CD4-positive, alpha-beta T cell (primary cell): ENCODE results near the gene OPA3. TPM values are rescaled to one million over a fixed set of nuclear protein-coding genes. Genes with fewer than 3 reads are reported as not detected.

ENCODE experiments used
- ATAC-seq: fragments of 200-7000 bp; cut with Tn5 transposase; one replicate; pipeline ENCODE4 v1.10.0; 2022; ENCODE audit warnings: mild to moderate bottlenecking; ENCODE audit not compliant: poor library complexity
- CTCF ChIA-PET: fragments of 350-600 bp; sonication (Branson Sonifier 250); formaldehyde crosslinking; loops from one replicate; lab custom pipeline; 2021; ENCODE audit warnings: antibody characterized with exemption, inconsistent platforms; lab: Charles Lee
- POLR2A ChIA-PET: fragments of 350-600 bp; sonication (Branson Sonifier 250); formaldehyde crosslinking; loops from one replicate; lab custom pipeline; 2021; ENCODE audit warnings: antibody characterized with exemption, inconsistent platforms; lab: Charles Lee
- DNase-seq, 14 experiments: peaks; one replicate each; pipeline ENCODE4 v3.0.0-alpha.2; 2013 to 2020; ENCODE audit warnings: mixed read lengths in 2 of 14
- H3K27ac ChIP-seq, 2 donors: one replicate each; pipeline versions ENCODE4 v1.5.1 to v1.7.0; 2013; ENCODE audit warnings: low read length in 2 of 2, low read depth in 1 of 2, mild to moderate bottlenecking in 1 of 2
- H3K27me3 ChIP-seq, 2 experiments: 1 replicate in 1 of 2; 2 replicates in 1 of 2; pipeline versions ENCODE4 v1.6.1 to v1.7.0; 2013; ENCODE audit warnings: low read length in 2 of 2, control low read depth in 1 of 2, mild to moderate bottlenecking in 1 of 2, moderate library complexity in 1 of 2; ENCODE audit not compliant: insufficient read depth in 2 of 2, control insufficient read depth in 1 of 2
- H3K36me3 ChIP-seq: one replicate; pipeline ENCODE4 v1.6.1; 2013; ENCODE audit warnings: low read length, control low read depth; ENCODE audit not compliant: insufficient read depth
- H3K4me1 ChIP-seq: one replicate; pipeline ENCODE4 v1.6.1; 2013; ENCODE audit warnings: low read length, control low read depth; ENCODE audit not compliant: insufficient read depth
- H3K4me3 ChIP-seq: one replicate; pipeline ENCODE4 v1.5.1; 2013; ENCODE audit warnings: mild to moderate bottlenecking, low read length, moderate library complexity
- H3K9me3 ChIP-seq, 2 experiments: 1 replicate in 1 of 2; 2 replicates in 1 of 2; pipeline versions ENCODE4 v1.6.1 to v1.7.0; 2013; ENCODE audit warnings: low read length in 2 of 2, mild to moderate bottlenecking in 2 of 2, control low read depth in 1 of 2, moderate library complexity in 1 of 2; ENCODE audit not compliant: control insufficient read depth in 1 of 2, insufficient read depth in 1 of 2
- H3K27ac Mint-ChIP-seq: one replicate; pipeline ENCODE4 v1.8.0; 2020; ENCODE audit warnings: mixed read lengths
- H3K27me3 Mint-ChIP-seq: one replicate; pipeline ENCODE4 v1.8.0; 2021; ENCODE audit warnings: mixed read lengths
- H3K36me3 Mint-ChIP-seq: one replicate; pipeline ENCODE4 v1.8.0; 2021; ENCODE audit warnings: low read depth, mixed read lengths
- H3K4me1 Mint-ChIP-seq: one replicate; pipeline ENCODE4 v1.8.0; 2021; ENCODE audit warnings: low read depth, mixed read lengths
- H3K4me3 Mint-ChIP-seq: one replicate; pipeline ENCODE4 v1.8.0; 2020; ENCODE audit warnings: mild to moderate bottlenecking, mixed read lengths
- H3K9me3 Mint-ChIP-seq: one replicate; pipeline ENCODE4 v1.8.0; 2020; ENCODE audit warnings: mixed read lengths
- intact Hi-C, 2 experiments: fragments of 100-400 bp; cut with DNase I in 1 of 2; cut with micrococcal nuclease in 1 of 2; formaldehyde crosslinking; loops; one replicate each; pipeline versions ENCODE4 v1.15.1 to v1.9.0; 2023 to 2025; cut with DNase I, micrococcal nuclease
- total RNA-seq, 174 experiments: library from RNA in 2 of 174; stranded (reverse) in 2 of 174; gene quantifications; one replicate each; pipeline ENCODE4 v1.2.3 and lab custom pipeline; 2021 to 2026
- TF ChIP-seq, protein P1 (sequence below): fragments of 200-600 bp; IDR thresholded peaks from one replicate; pipeline ENCODE4 v1.8.0; 2022; ENCODE audit warnings: antibody characterized with exemption, mild to moderate bottlenecking

OPA3 gene
- total RNA-seq, 2 experiments from 2014 or later, result 3.1 to 3.2 TPM

GRCh38 chr19:45517641-45518468 is 66.7 kb downstream of the OPA3 start:
- ATAC-seq (no peak), DNase-seq (peak in 1 of 14 experiments; percentile 26)
- Histone ChIP-seq H3K4me1 (peaks cover 36% of the 10 kb centered on the region), H3K9me3 (no peaks in the 10 kb centered on the region), H3K4me3 (no peak overlapping the region), H3K27me3 (no peaks in the 10 kb centered on the region), H3K36me3 (peaks cover 65% of the 10 kb centered on the region), H3K27ac (no peak overlapping the region)
- intact Hi-C loops, result no loop called here
- H3K36me3 Mint-ChIP-seq, result peaks cover 57% of the 10 kb centered on the region
- H3K27ac Mint-ChIP-seq, result peak overlapping the region; percentile 75
- no peaks in the 10 kb centered on the region for H3K27me3 Mint-ChIP-seq
- ChIA-PET POLR2A (no interaction called here), CTCF (no interaction called here)
- no peaks in the 10 kb centered on the region for H3K9me3 Mint-ChIP-seq
- no peak overlapping the region for H3K4me3 Mint-ChIP-seq
- peaks cover 26% of the 10 kb centered on the region for H3K4me1 Mint-ChIP-seq
- TF ChIP-seq, protein P1, sequence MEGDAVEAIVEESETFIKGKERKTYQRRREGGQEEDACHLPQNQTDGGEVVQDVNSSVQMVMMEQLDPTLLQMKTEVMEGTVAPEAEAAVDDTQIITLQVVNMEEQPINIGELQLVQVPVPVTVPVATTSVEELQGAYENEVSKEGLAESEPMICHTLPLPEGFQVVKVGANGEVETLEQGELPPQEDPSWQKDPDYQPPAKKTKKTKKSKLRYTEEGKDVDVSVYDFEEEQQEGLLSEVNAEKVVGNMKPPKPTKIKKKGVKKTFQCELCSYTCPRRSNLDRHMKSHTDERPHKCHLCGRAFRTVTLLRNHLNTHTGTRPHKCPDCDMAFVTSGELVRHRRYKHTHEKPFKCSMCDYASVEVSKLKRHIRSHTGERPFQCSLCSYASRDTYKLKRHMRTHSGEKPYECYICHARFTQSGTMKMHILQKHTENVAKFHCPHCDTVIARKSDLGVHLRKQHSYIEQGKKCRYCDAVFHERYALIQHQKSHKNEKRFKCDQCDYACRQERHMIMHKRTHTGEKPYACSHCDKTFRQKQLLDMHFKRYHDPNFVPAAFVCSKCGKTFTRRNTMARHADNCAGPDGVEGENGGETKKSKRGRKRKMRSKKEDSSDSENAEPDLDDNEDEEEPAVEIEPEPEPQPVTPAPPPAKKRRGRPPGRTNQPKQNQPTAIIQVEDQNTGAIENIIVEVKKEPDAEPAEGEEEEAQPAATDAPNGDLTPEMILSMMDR, result no peak

- ChIA-PET CTCF (no interaction called here), POLR2A (interaction anchor here (1.0 kb wide), 1 partner anchor 125 kb away, joined by 4 read pairs; no protein-coding TSS in a partner anchor)
- intact Hi-C loops, result no loop called here
- DNase-seq, result peak in 1 of 14 experiments; percentile 19
- Histone ChIP-seq H3K36me3 (peaks cover 60% of the 10 kb centered on the region), H3K27ac (no peak overlapping the region), H3K27me3 (no peaks in the 10 kb centered on the region), H3K4me1 (peaks cover 38% of the 10 kb centered on the region), H3K9me3 (no peaks in the 10 kb centered on the region), H3K4me3 (no peak overlapping the region)
- Mint-ChIP-seq H3K4me1 (peaks cover 29% of the 10 kb centered on the region), H3K36me3 (peaks cover 53% of the 10 kb centered on the region), H3K27ac (peak overlapping the region; percentile 75), H3K27me3 (no peaks in the 10 kb centered on the region), H3K4me3 (no peak overlapping the region), H3K9me3 (no peaks in the 10 kb centered on the region)
- TF ChIP-seq, protein P1, result no peak
- ATAC-seq, result no peak
These were observed 67.4 kb downstream of the OPA3 start for GRCh38 chr19:45517238-45517637.

DNA sequence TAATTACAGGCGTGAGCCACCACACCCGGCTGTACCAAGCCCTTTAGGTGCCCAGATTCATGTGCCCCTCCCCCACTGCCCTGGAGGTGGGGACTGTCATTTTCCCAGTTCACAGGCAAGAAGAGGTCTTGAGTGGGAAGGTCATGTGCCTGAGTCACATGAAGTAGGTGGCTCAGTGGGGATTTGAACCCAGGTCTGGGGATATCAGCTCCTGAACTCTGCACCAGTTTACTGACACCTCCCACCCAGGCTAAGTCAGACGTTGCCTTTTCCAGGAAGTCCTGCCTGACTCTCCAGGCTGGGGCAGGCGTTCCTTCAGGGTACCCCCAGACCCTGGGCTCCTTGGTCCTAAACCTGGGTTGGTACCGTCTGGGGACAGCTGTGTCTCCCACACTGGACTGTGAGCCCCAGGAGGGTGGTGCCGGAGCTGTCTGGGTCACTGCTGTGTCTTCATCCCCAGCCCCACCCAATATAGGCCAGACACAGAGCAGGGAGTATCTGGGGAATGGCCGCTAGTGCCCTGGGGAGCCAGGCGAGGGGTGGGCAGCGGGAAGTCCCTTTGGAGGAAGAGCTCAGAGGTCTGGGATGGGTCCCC is 68.7 kb downstream of the OPA3 start:
- ChIA-PET CTCF (interaction anchor here (1.2 to 1.5 kb wide), 2 partner anchors 37 to 77 kb away, joined by 3 to 5 read pairs; no protein-coding TSS in a partner anchor), POLR2A (interaction anchor here (1.0 to 1.4 kb wide), 5 partner anchors 17 to 127 kb away, joined by 3 to 7 read pairs (median 3); partner anchors contain the start of gene EML2)
- no peaks in the 10 kb centered on the region for H3K27me3 ChIP-seq
- no peak overlapping the region for H3K4me3 ChIP-seq
- Mint-ChIP-seq H3K27me3 (no peaks in the 10 kb centered on the region), H3K4me1 (peaks cover 40% of the 10 kb centered on the region), H3K4me3 (peak overlapping the region; percentile 20), H3K36me3 (peaks cover 40% of the 10 kb centered on the region), H3K27ac (peak overlapping the region; percentile 75), H3K9me3 (no peaks in the 10 kb centered on the region)
- ATAC-seq (no peak), DNase-seq (peak in 1 of 14 experiments; percentile 40)
- H3K36me3 ChIP-seq, result peaks cover 52% of the 10 kb centered on the region
- TF ChIP-seq, protein P1, result no peak
- no peaks in the 10 kb centered on the region for H3K9me3 ChIP-seq
- H3K27ac ChIP-seq, result peak overlapping the region; percentile 81 to 85
- H3K4me1 ChIP-seq, result peaks cover 49% of the 10 kb centered on the region
- intact Hi-C loops, result no loop called here
